Measurements from ENCODE around the gene CYB5D1.
A peak's percentile ranks its signal among the peaks of the same experiment; 100 is the strongest.
"Not testable (repeated sequence)": the region's sequence is repeated elsewhere in the genome, so short reads cannot be mapped to it uniquely, and the experiment has no call there.

The CYB5D1 gene

GRCh38 chr17:7857713-7858521, at the start of gene CYB5D1:
Gene CYB5D1 (plus strand): TSS chr17:7858003. CDS start chr17:7858135, 132 bp downstream.
- DNase-seq (ENCODE audit: low read depth) = peak; percentile 82

GRCh38 chr17:7809086-7809790, 48.6 kb upstream of the CYB5D1 start:
- no peak for DNase-seq (ENCODE audit: low read depth)

GRCh38 chr17:7809791-7810343, 47.9 kb upstream of the CYB5D1 start:
- DNase-seq (ENCODE audit: low read depth) = not testable (repeated sequence)

GRCh38 chr17:7811251-7811650, 46.6 kb upstream of the CYB5D1 start:
- no peak for DNase-seq (ENCODE audit: low read depth)

- no peak for DNase-seq (ENCODE audit: low read depth)
Measured at GRCh38 chr17:7814969-7815368, 42.8 kb upstream of the CYB5D1 start.

GRCh38 chr17:7816926-7817642, 40.7 kb upstream of the CYB5D1 start:
- DNase-seq (ENCODE audit: low read depth) = no peak

- no peak for DNase-seq (ENCODE audit: low read depth)
Measured at GRCh38 chr17:7817643-7817964, 40.2 kb upstream of the CYB5D1 start.

- DNase-seq (ENCODE audit: low read depth) = no peak
Measured at GRCh38 chr17:7818026-7818425, 39.8 kb upstream of the CYB5D1 start.

GRCh38 chr17:7818746-7819645, 38.8 kb upstream of the CYB5D1 start:
- DNase-seq (ENCODE audit: low read depth) = no peak

GRCh38 chr17:7820231-7820630, 37.6 kb upstream of the CYB5D1 start:
- no peak for DNase-seq (ENCODE audit: low read depth)

- no peak for DNase-seq (ENCODE audit: low read depth)
Measured at GRCh38 chr17:7822126-7822525, 35.7 kb upstream of the CYB5D1 start.

- no peak for DNase-seq (ENCODE audit: low read depth)
Measured at GRCh38 chr17:7823581-7824001, 34.2 kb upstream of the CYB5D1 start.

GRCh38 chr17:7824021-7824924, 33.5 kb upstream of the CYB5D1 start:
- no peak for DNase-seq (ENCODE audit: low read depth)

GRCh38 chr17:7825206-7825990, 32.4 kb upstream of the CYB5D1 start:
- no peak for DNase-seq (ENCODE audit: low read depth)

GRCh38 chr17:7830616-7831015, 27.2 kb upstream of the CYB5D1 start:
- no peak for DNase-seq (ENCODE audit: low read depth)

- DNase-seq (ENCODE audit: low read depth) = no peak
Measured at GRCh38 chr17:7831233-7831632, 26.6 kb upstream of the CYB5D1 start.

GRCh38 chr17:7832431-7832830, 25.4 kb upstream of the CYB5D1 start:
- no peak for DNase-seq (ENCODE audit: low read depth)

GRCh38 chr17:7833011-7833794, 24.6 kb upstream of the CYB5D1 start:
- DNase-seq (ENCODE audit: low read depth) = no peak
